ENCODE data around the gene ARHGEF40. TPM values are rescaled to one million over a fixed set of nuclear protein-coding genes. Genes with fewer than 3 reads are reported as not detected.

Gene ARHGEF40
- polyA plus RNA-seq, 1 donor (not counting 4 experiments of a cell fraction or from before 2014, with no cell fraction given), result 8.7 TPM

- TF ChIP-seq CTCF (optimal IDR thresholded peaks at IDR 0.05 in 1 of 3, IDR thresholded peaks at IDR 0.05 in 1 of 3, conservative IDR thresholded peaks at IDR 0.05 in 1 of 3; ENCODE audit: extremely low read depth in 1 of 3, insufficient read depth in 2 of 3, low read length in 3 of 3) (no peak), EZH2 (IDR thresholded peaks at IDR 0.05; ENCODE audit: low read length) (no peak)
- peaks cover 15% of the 10 kb centered on the region for H3K4me1 ChIP-seq (ENCODE audit: control insufficient read depth, extremely low read depth, insufficient read depth, low read length)
Observed at GRCh38 chr14:21093769-21094681, 23.9 kb downstream of the ARHGEF40 start.

GRCh38 chr14:21095430-21096205 lies 25.5 kb downstream of the ARHGEF40 start:
- no peak for FAIRE-seq
- Histone ChIP-seq H4K20me1 (ENCODE audit: control insufficient read depth, extremely low read depth, insufficient read depth, low read length) (peaks cover 4% of the 10 kb centered on the region), H3K27ac (ENCODE audit: control insufficient read depth, insufficient read depth, low read length) (no peak overlapping the region), H3K4me1 (ENCODE audit: control insufficient read depth, extremely low read depth, insufficient read depth, low read length) (peaks cover 31% of the 10 kb centered on the region), H3K4me3 (ENCODE audit: control insufficient read depth in 2 of 3, extremely low read depth in 1 of 3, insufficient read depth in 2 of 3, low read depth in 1 of 3, low read length in 3 of 3) (no peak overlapping the region), H3K9ac (ENCODE audit: control insufficient read depth, extremely low read depth, insufficient read depth, low read length) (no peak overlapping the region), H3K9me1 (ENCODE audit: control insufficient read depth, extremely low read depth, insufficient read depth, low read length) (no peaks in the 10 kb centered on the region), H3K4me2 (ENCODE audit: control insufficient read depth, extremely low read depth, insufficient read depth, low read depth, low read length) (no peak overlapping the region), H3K9me3 (ENCODE audit: control insufficient read depth, low read depth, low read length) (no peaks in the 10 kb centered on the region), H2AFZ (ENCODE audit: control insufficient read depth, low read length) (no peak overlapping the region), H3K36me3 (ENCODE audit: control insufficient read depth in 2 of 2, extremely low read depth in 1 of 2, insufficient read depth in 2 of 2, low read length in 2 of 2) (peaks cover 9 to 14% of the 10 kb centered on the region in 2 experiments), H3K79me2 (ENCODE audit: control insufficient read depth, insufficient read depth, low read length) (peaks cover 32% of the 10 kb centered on the region), H3K27me3 (ENCODE audit: control insufficient read depth, extremely low read depth, insufficient read depth, low read length) (no peaks in the 10 kb centered on the region)
- no peak for DNase-seq (ENCODE audit: low read depth, low spot score)
- dilution Hi-C loops (cut with MboI; ENCODE audit: extremely low pct_ligation_motif_present, low sequenced_read_pairs), result no loop called here
- no peak for TF ChIP-seq CTCF (optimal IDR thresholded peaks at IDR 0.05 in 1 of 3, IDR thresholded peaks at IDR 0.05 in 1 of 3, conservative IDR thresholded peaks at IDR 0.05 in 1 of 3; ENCODE audit: extremely low read depth in 1 of 3, insufficient read depth in 2 of 3, low read length in 3 of 3)
- no peak for TF ChIP-seq EZH2 (IDR thresholded peaks at IDR 0.05; ENCODE audit: low read length)

More at GRCh38 chr14:21093769-21094681, 23.9 kb downstream of the ARHGEF40 start:
- dilution Hi-C loops (cut with MboI; ENCODE audit: extremely low pct_ligation_motif_present, low sequenced_read_pairs), result no loop called here
- Histone ChIP-seq H4K20me1 (ENCODE audit: control insufficient read depth, extremely low read depth, insufficient read depth, low read length) (peaks cover 4% of the 10 kb centered on the region), H3K9ac (ENCODE audit: control insufficient read depth, extremely low read depth, insufficient read depth, low read length) (no peak overlapping the region), H3K79me2 (ENCODE audit: control insufficient read depth, insufficient read depth, low read length) (peaks cover 26% of the 10 kb centered on the region), H3K4me3 (ENCODE audit: control insufficient read depth in 2 of 3, extremely low read depth in 1 of 3, insufficient read depth in 2 of 3, low read depth in 1 of 3, low read length in 3 of 3) (no peak overlapping the region), H2AFZ (ENCODE audit: control insufficient read depth, low read length) (no peak overlapping the region), H3K27ac (ENCODE audit: control insufficient read depth, insufficient read depth, low read length) (no peak overlapping the region), H3K9me3 (ENCODE audit: control insufficient read depth, low read depth, low read length) (no peaks in the 10 kb centered on the region), H3K36me3 (ENCODE audit: control insufficient read depth in 2 of 2, extremely low read depth in 1 of 2, insufficient read depth in 2 of 2, low read length in 2 of 2) (peaks cover 14 to 20% of the 10 kb centered on the region in 2 experiments), H3K9me1 (ENCODE audit: control insufficient read depth, extremely low read depth, insufficient read depth, low read length) (no peaks in the 10 kb centered on the region), H3K4me2 (ENCODE audit: control insufficient read depth, extremely low read depth, insufficient read depth, low read depth, low read length) (no peak overlapping the region), H3K27me3 (ENCODE audit: control insufficient read depth, extremely low read depth, insufficient read depth, low read length) (no peaks in the 10 kb centered on the region)
- DNase-seq (ENCODE audit: low read depth, low spot score) (no peak), FAIRE-seq (no peak)
